ENCODE results near the gene TCF12.

DNA sequence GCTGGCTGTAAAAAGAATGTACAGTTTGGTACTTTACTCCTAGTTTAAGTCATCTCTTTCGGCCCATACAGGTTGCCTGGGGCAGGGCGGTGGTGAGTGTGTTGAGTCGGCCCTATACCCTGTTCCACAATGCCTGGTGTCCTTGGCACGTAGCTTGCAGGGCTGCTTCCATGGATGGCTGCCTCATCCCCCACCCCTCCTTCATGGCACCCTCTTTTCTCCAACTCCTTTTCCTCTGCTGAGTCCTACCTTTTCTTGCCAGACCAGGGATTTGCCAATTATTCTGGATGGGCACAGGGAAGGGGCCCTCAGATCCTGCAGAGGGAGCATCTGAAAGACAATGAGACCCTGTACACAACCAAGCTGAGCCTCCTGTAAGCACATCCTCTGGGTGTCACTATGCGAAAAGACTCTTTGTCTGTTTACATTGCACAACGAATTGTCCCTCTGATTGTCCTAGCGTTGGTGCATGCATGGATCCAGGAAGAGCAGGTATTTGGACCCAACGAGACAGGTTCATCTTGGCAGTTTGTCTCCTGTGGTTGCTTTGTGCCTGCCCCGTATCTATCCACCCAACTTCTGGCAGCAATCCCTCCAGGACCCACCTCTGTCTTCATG is 384.3 kb downstream of the TCF12 start:
- TF ChIP-seq, protein P1, sequence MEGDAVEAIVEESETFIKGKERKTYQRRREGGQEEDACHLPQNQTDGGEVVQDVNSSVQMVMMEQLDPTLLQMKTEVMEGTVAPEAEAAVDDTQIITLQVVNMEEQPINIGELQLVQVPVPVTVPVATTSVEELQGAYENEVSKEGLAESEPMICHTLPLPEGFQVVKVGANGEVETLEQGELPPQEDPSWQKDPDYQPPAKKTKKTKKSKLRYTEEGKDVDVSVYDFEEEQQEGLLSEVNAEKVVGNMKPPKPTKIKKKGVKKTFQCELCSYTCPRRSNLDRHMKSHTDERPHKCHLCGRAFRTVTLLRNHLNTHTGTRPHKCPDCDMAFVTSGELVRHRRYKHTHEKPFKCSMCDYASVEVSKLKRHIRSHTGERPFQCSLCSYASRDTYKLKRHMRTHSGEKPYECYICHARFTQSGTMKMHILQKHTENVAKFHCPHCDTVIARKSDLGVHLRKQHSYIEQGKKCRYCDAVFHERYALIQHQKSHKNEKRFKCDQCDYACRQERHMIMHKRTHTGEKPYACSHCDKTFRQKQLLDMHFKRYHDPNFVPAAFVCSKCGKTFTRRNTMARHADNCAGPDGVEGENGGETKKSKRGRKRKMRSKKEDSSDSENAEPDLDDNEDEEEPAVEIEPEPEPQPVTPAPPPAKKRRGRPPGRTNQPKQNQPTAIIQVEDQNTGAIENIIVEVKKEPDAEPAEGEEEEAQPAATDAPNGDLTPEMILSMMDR (IDR thresholded peaks at IDR 0.05), result no peak
- no peak for TF ChIP-seq POLR2A (IDR thresholded peaks at IDR 0.05)
